ENCODE data around the gene DEPDC5. TPM values are rescaled to one million over a fixed set of nuclear protein-coding genes. Genes with fewer than 3 reads are reported as not detected.
"Not testable (repeated sequence)": the region's sequence is repeated elsewhere in the genome, so short reads cannot be mapped to it uniquely, and the experiment has no call there.

DEPDC5 gene
- total RNA-seq, 1 donor from 2014 or later = 32.6 TPM

- Mint-ChIP-seq H3K36me3 (ENCODE audit: low read depth, unreplicated experiment) (peaks cover 6% of the 10 kb centered on the region), H3K27ac (ENCODE audit: unreplicated experiment) (no peak overlapping the region), H3K9me3 (ENCODE audit: unreplicated experiment) (no peaks in the 10 kb centered on the region), H3K4me3 (ENCODE audit: unreplicated experiment) (no peak overlapping the region), H3K27me3 (ENCODE audit: unreplicated experiment) (no peaks in the 10 kb centered on the region), H3K4me1 (ENCODE audit: unreplicated experiment) (no peaks in the 10 kb centered on the region)
- no peak for DNase-seq (ENCODE audit: low spot score)
- TF ChIP-seq, protein P1, sequence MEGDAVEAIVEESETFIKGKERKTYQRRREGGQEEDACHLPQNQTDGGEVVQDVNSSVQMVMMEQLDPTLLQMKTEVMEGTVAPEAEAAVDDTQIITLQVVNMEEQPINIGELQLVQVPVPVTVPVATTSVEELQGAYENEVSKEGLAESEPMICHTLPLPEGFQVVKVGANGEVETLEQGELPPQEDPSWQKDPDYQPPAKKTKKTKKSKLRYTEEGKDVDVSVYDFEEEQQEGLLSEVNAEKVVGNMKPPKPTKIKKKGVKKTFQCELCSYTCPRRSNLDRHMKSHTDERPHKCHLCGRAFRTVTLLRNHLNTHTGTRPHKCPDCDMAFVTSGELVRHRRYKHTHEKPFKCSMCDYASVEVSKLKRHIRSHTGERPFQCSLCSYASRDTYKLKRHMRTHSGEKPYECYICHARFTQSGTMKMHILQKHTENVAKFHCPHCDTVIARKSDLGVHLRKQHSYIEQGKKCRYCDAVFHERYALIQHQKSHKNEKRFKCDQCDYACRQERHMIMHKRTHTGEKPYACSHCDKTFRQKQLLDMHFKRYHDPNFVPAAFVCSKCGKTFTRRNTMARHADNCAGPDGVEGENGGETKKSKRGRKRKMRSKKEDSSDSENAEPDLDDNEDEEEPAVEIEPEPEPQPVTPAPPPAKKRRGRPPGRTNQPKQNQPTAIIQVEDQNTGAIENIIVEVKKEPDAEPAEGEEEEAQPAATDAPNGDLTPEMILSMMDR (IDR thresholded peaks at IDR 0.05; ENCODE audit: unreplicated experiment) = no peak
Observed at GRCh38 chr22:31739795-31740201, 14.0 kb upstream of the DEPDC5 start.

GRCh38 chr22:31740314-31740713, 13.5 kb upstream of the DEPDC5 start:
- not testable (repeated sequence) for H3K27ac Mint-ChIP-seq (ENCODE audit: unreplicated experiment); H3K4me3 Mint-ChIP-seq (ENCODE audit: unreplicated experiment); H3K4me1 Mint-ChIP-seq (ENCODE audit: unreplicated experiment); H3K27me3 Mint-ChIP-seq (ENCODE audit: unreplicated experiment); DNase-seq (ENCODE audit: low spot score); H3K9me3 Mint-ChIP-seq (ENCODE audit: unreplicated experiment); H3K36me3 Mint-ChIP-seq (ENCODE audit: low read depth, unreplicated experiment)

- H3K27ac Mint-ChIP-seq (ENCODE audit: unreplicated experiment) = no peak overlapping the region
- no peaks in the 10 kb centered on the region for H3K9me3 Mint-ChIP-seq (ENCODE audit: unreplicated experiment)
- DNase-seq (ENCODE audit: low spot score) = no peak
- TF ChIP-seq, protein P1 (IDR thresholded peaks at IDR 0.05; ENCODE audit: unreplicated experiment) = no peak
- no peaks in the 10 kb centered on the region for H3K4me1 Mint-ChIP-seq (ENCODE audit: unreplicated experiment)
- H3K27me3 Mint-ChIP-seq (ENCODE audit: unreplicated experiment) = no peaks in the 10 kb centered on the region
- H3K4me3 Mint-ChIP-seq (ENCODE audit: unreplicated experiment) = peak overlapping the region; percentile 42
- H3K36me3 Mint-ChIP-seq (ENCODE audit: low read depth, unreplicated experiment) = peaks cover 6% of the 10 kb centered on the region
Observed at GRCh38 chr22:31742115-31742514, 11.7 kb upstream of the DEPDC5 start.

- TF ChIP-seq, protein P1 (IDR thresholded peaks at IDR 0.05; ENCODE audit: unreplicated experiment) = no peak
- H3K4me1 Mint-ChIP-seq (ENCODE audit: unreplicated experiment) = peaks cover 4% of the 10 kb centered on the region
- no peaks in the 10 kb centered on the region for H3K27me3 Mint-ChIP-seq (ENCODE audit: unreplicated experiment)
- no peaks in the 10 kb centered on the region for H3K9me3 Mint-ChIP-seq (ENCODE audit: unreplicated experiment)
- H3K36me3 Mint-ChIP-seq (ENCODE audit: low read depth, unreplicated experiment) = peaks cover 10% of the 10 kb centered on the region
- no peak overlapping the region for H3K4me3 Mint-ChIP-seq (ENCODE audit: unreplicated experiment)
- H3K27ac Mint-ChIP-seq (ENCODE audit: unreplicated experiment) = no peak overlapping the region
- DNase-seq (ENCODE audit: low spot score) = no peak
Observed at GRCh38 chr22:31742682-31743081, 11.1 kb upstream of the DEPDC5 start.

DNA sequence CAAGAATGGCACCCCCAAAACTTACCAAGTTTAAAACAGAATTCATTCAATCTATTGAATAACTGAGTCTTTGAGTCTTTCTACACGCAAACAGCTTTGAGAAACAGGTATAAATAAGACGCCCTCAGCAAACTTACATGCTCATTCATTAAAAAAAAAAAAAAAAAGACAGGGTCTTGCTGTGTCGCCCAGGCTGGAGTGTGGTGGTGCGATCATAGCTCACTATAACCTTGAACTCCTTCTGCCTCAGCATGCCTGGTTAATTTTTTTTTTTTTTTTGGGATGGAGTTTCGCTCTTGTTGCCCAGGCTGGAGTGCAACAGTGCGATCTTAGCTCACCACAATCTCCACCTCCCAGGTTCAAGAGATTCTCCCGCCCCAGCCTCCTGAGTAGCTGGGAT, 9.9 kb upstream of the DEPDC5 start:
- no peaks in the 10 kb centered on the region for H3K9me3 Mint-ChIP-seq (ENCODE audit: unreplicated experiment)

More for the DNA sequence above, 9.9 kb upstream of the DEPDC5 start:
- no peak overlapping the region for H3K4me3 Mint-ChIP-seq (ENCODE audit: unreplicated experiment)
- DNase-seq (ENCODE audit: low spot score) = no peak
- H3K4me1 Mint-ChIP-seq (ENCODE audit: unreplicated experiment) = peaks cover 12% of the 10 kb centered on the region
- TF ChIP-seq, protein P1 (IDR thresholded peaks at IDR 0.05; ENCODE audit: unreplicated experiment) = no peak
- no peaks in the 10 kb centered on the region for H3K27me3 Mint-ChIP-seq (ENCODE audit: unreplicated experiment)
- peaks cover 10% of the 10 kb centered on the region for H3K36me3 Mint-ChIP-seq (ENCODE audit: low read depth, unreplicated experiment)
- H3K27ac Mint-ChIP-seq (ENCODE audit: unreplicated experiment) = no peak overlapping the region
